IMR-90 (cell line): Measurements from ENCODE around the gene KLK5. TPM values are rescaled to one million over a fixed set of nuclear protein-coding genes. Genes with fewer than 3 reads are reported as not detected.

Source experiments
- ATAC-seq: fragments of 200-7000 bp; cut with Tn5 transposase; 2 replicates; pipeline ENCODE4 v1.9.1; 2020; ENCODE audit warnings: low read depth, mild to moderate bottlenecking, moderate library complexity
- BruUV-seq: library from RNA; stranded (reverse); fragments of 400-500 nt; replicated peaks from 2 replicates; lab custom pipeline; 2021; lab: Mats Ljungman, UMichigan
- CTCF ChIA-PET: fragments of 300-600 bp; formaldehyde crosslinking; extraction: SDS; loops from one replicate; lab custom pipeline; 2021; ENCODE audit warnings: antibody characterized with exemption; lab: Yijun Ruan, JAX
- POLR2A ChIA-PET: fragments of 300-600 bp; sonication (Branson Sonifier 250); formaldehyde crosslinking; loops from one replicate; lab custom pipeline; 2022; ENCODE audit warnings: antibody characterized with exemption; ENCODE audit not compliant: unreplicated experiment; lab: Charles Lee
- DNase-seq: peaks from one replicate; pipeline ENCODE4 v3.0.0; 2013
- H2AFZ ChIP-seq: replicated peaks from 2 replicates; pipeline ENCODE3; 2013; ENCODE audit warnings: low read length, mild to moderate bottlenecking; ENCODE audit not compliant: poor library complexity
- H2AK5ac ChIP-seq: 2 replicates; pipeline ENCODE4 v1.6.1; 2013; ENCODE audit warnings: low read depth, low read length, inconsistent platforms
- H2AK9ac ChIP-seq: replicated peaks from 2 replicates; pipeline ENCODE3; 2013; ENCODE audit warnings: mild to moderate bottlenecking, low read depth, low read length, moderate library complexity; ENCODE audit not compliant: poor library complexity
- H2BK120ac ChIP-seq: 2 replicates; pipeline ENCODE4 v1.6.1; 2013; ENCODE audit warnings: low read depth, low read length, inconsistent platforms
- H2BK15ac ChIP-seq: 3 replicates; pipeline ENCODE4 v1.6.1; 2013; ENCODE audit warnings: low read depth, low read length, inconsistent platforms
- H2BK20ac ChIP-seq: 2 replicates; pipeline ENCODE4 v1.6.1; 2013; ENCODE audit warnings: low read depth, mild to moderate bottlenecking, inconsistent platforms, low read length, moderate library complexity
- H2BK5ac ChIP-seq: 2 replicates; pipeline ENCODE4 v1.6.1; 2013; ENCODE audit warnings: mild to moderate bottlenecking, low read depth, low read length, inconsistent platforms; ENCODE audit not compliant: poor library complexity, severe bottlenecking
- H3K14ac ChIP-seq: replicated peaks from 2 replicates; pipeline ENCODE4 v1.6.1; 2013; ENCODE audit warnings: low read depth, low read length, inconsistent platforms
- H3K18ac ChIP-seq: 2 replicates; pipeline ENCODE4 v1.6.1; 2013; ENCODE audit warnings: low read depth, low read length, control low read depth
- H3K23ac ChIP-seq: 2 replicates; pipeline ENCODE4 v1.6.1; 2013; ENCODE audit warnings: low read depth, low read length, inconsistent platforms
- H3K27ac ChIP-seq: 2 replicates; pipeline ENCODE4 v1.5.1; 2013; ENCODE audit warnings: mild to moderate bottlenecking, control low read depth, low read length; ENCODE audit not compliant: insufficient read depth
- H3K27me3 ChIP-seq: 2 replicates; pipeline ENCODE4 v1.6.1; 2013; ENCODE audit warnings: low read length; ENCODE audit not compliant: control insufficient read depth, insufficient read depth
- H3K36me3 ChIP-seq: 2 replicates; pipeline ENCODE4 v1.6.1; 2013; ENCODE audit warnings: low read length, mixed read lengths; ENCODE audit not compliant: control insufficient read depth, insufficient read depth
- H3K4ac ChIP-seq: 2 replicates; pipeline ENCODE4 v1.6.1; 2013; ENCODE audit warnings: low read depth, low read length, inconsistent platforms
- H3K4me1 ChIP-seq: 2 replicates; pipeline ENCODE4 v1.6.1; 2013; ENCODE audit warnings: low read length, mixed read lengths; ENCODE audit not compliant: control insufficient read depth, insufficient read depth
- H3K4me2 ChIP-seq: 2 replicates; pipeline ENCODE4 v1.6.1; 2013; ENCODE audit warnings: low read depth, mild to moderate bottlenecking, control low read depth, low read length, moderate library complexity
- H3K4me3 ChIP-seq: 2 replicates; pipeline ENCODE4 v1.5.1; 2013; ENCODE audit warnings: low read depth, mild to moderate bottlenecking, control low read depth, low read length, moderate library complexity; ENCODE audit not compliant: insufficient read depth
- H3K56ac ChIP-seq: 2 replicates; pipeline ENCODE4 v1.6.1; 2013; ENCODE audit warnings: low read length, inconsistent platforms; ENCODE audit not compliant: insufficient read depth; ENCODE audit errors: extremely low read depth
- H3K79me1 ChIP-seq, 2 experiments: 2 replicates each; pipeline ENCODE4 v1.6.1; 2013; ENCODE audit warnings: low read length in 2 of 2, inconsistent platforms in 1 of 2, low read depth in 1 of 2
- H3K9ac ChIP-seq: 2 replicates; pipeline ENCODE4 v1.6.1; 2013; ENCODE audit warnings: low read depth, low read length, control low read depth
- H3K9me1 ChIP-seq: 2 replicates; pipeline ENCODE4 v1.6.1; 2013; ENCODE audit warnings: low read length, inconsistent platforms; ENCODE audit not compliant: insufficient read depth
- H3K9me3 ChIP-seq: 2 replicates; pipeline ENCODE4 v1.6.1; 2013; ENCODE audit warnings: low read length; ENCODE audit not compliant: control insufficient read depth, insufficient read depth
- H4K20me1 ChIP-seq: 2 replicates; pipeline ENCODE4 v1.6.1; 2013; ENCODE audit warnings: low read length, inconsistent platforms; ENCODE audit not compliant: insufficient read depth
- H4K5ac ChIP-seq: 2 replicates; pipeline ENCODE4 v1.6.1; 2013; ENCODE audit warnings: mild to moderate bottlenecking, low read depth, low read length, control low read depth
- H4K8ac ChIP-seq, 2 experiments: 2 replicates each; pipeline ENCODE4 v1.6.1; 2013; ENCODE audit warnings: low read depth in 2 of 2, low read length in 2 of 2, control low read depth in 1 of 2, inconsistent platforms in 1 of 2
- H4K91ac ChIP-seq: 2 replicates; pipeline ENCODE4 v1.6.1; 2013; ENCODE audit warnings: low read depth, low read length, inconsistent platforms; ENCODE audit not compliant: insufficient read depth
- BHLHE40 ChIP-seq: fragments of 150-350 bp; IDR thresholded peaks from 2 replicates; pipeline ENCODE4 v1.6.1; 2016; ENCODE audit warnings: mild to moderate bottlenecking, low read depth, low read length
- CEBPB ChIP-seq: IDR thresholded peaks from 2 replicates; pipeline ENCODE4 v1.6.1; 2012; ENCODE audit warnings: low read depth, low read length, improper control_type of control experiment
- CHD1 ChIP-seq: IDR thresholded peaks from 2 replicates; pipeline ENCODE4 v1.6.1; 2012; ENCODE audit warnings: low read depth, low read length, improper control_type of control experiment
- CTCF ChIP-seq: conservative IDR thresholded peaks from 2 replicates; pipeline ENCODE4 v1.5.1; 2012; ENCODE audit warnings: mild to moderate bottlenecking, low read depth, low read length, improper control_type of control experiment
- ELK1 ChIP-seq: fragments of 150-350 bp; IDR thresholded peaks from 2 replicates; pipeline ENCODE4 v1.6.1; 2016; ENCODE audit warnings: low read depth, mild to moderate bottlenecking, low read length, moderate library complexity, borderline replicate concordance
- FOS ChIP-seq: fragments of 150-350 bp; IDR thresholded peaks from 2 replicates; pipeline ENCODE4 v1.6.1; 2016; ENCODE audit warnings: low read depth, low read length
- MAFK ChIP-seq: IDR thresholded peaks from 2 replicates; pipeline ENCODE4 v1.6.1; 2012; ENCODE audit warnings: low read depth, low read length, improper control_type of control experiment
- MAZ ChIP-seq: IDR thresholded peaks from 2 replicates; pipeline ENCODE4 v1.6.1; 2012; ENCODE audit warnings: low read depth, mild to moderate bottlenecking, low read length, improper control_type of control experiment, moderate library complexity, borderline replicate concordance
- MXI1 ChIP-seq: IDR thresholded peaks from 2 replicates; pipeline ENCODE4 v1.6.1; 2012; ENCODE audit warnings: low read depth, mild to moderate bottlenecking, low read length, moderate library complexity, borderline replicate concordance
- NFE2L2 ChIP-seq: fragments of 150-350 bp; IDR thresholded peaks from 2 replicates; pipeline ENCODE4 v1.6.1; 2016; ENCODE audit warnings: low read depth, mild to moderate bottlenecking, low read length
- POLR2A ChIP-seq: IDR thresholded peaks from 2 replicates; pipeline ENCODE4 v1.6.1; 2012; ENCODE audit warnings: mild to moderate bottlenecking, low read depth, low read length
- RAD21 ChIP-seq: IDR thresholded peaks from 2 replicates; pipeline ENCODE4 v1.6.1; 2012; ENCODE audit warnings: low read length, improper control_type of control experiment
- RCOR1 ChIP-seq: IDR thresholded peaks from 2 replicates; pipeline ENCODE4 v1.6.1; 2012; ENCODE audit warnings: mild to moderate bottlenecking, low read length, improper control_type of control experiment; ENCODE audit not compliant: insufficient replicate concordance
- RFX5 ChIP-seq: IDR thresholded peaks from 2 replicates; pipeline ENCODE4 v1.8.0; 2012; ENCODE audit warnings: low read depth, mild to moderate bottlenecking, low read length, moderate library complexity
- SMC3 ChIP-seq: fragments of 150-350 bp; IDR thresholded peaks from 2 replicates; pipeline ENCODE4 v1.6.1; 2016; ENCODE audit warnings: low read depth, mild to moderate bottlenecking, antibody characterized with exemption, low read length, moderate library complexity
- USF2 ChIP-seq: fragments of 150-350 bp; IDR thresholded peaks from 2 replicates; pipeline ENCODE4 v1.6.1; 2017; ENCODE audit warnings: mild to moderate bottlenecking, antibody characterized with exemption, low read length, low read depth
- WGBS, 2 experiments: methylation state at CpG; one replicate each; pipeline versions ENCODE4 v1.1.5 to v1.1.7; 2013; ENCODE audit warnings: missing lambda C conversion rate in 2 of 2; ENCODE audit not compliant: insufficient read length in 1 of 2; ENCODE audit errors: extremely low coverage in 2 of 2; 5-methylcytosine and 5-hydroxymethylcytosine counted together
- dilution Hi-C: fragments of 300-500 bp; cut with HindIII; formaldehyde crosslinking; loops from one replicate; pipeline ENCODE4 v1.14.3; 2018; ENCODE audit warnings: low sequenced_read_pairs; ENCODE audit not compliant: unreplicated experiment
- in situ Hi-C: fragments of 300-500 bp; cut with MboI; formaldehyde crosslinking; loops from 3 replicates; pipeline ENCODE4 v1.14.3; 2019; ENCODE audit warnings: low sequenced_read_pairs, inconsistent platforms, mixed read lengths
- intact Hi-C: fragments of 100-400 bp; cut with micrococcal nuclease; formaldehyde crosslinking; loops from 2 replicates; pipeline ENCODE4 v1.10.0; 2022
- polyA plus RNA-seq, 3 experiments: library from polyadenylated mRNA; depleted of rRNA; stranded (reverse); fragments of >200 nt; gene quantifications; 2 replicates each; pipeline ENCODE4 v1.2.3, GENCODE V29; 2012; ENCODE audit warnings: low replicate concordance in 1 of 3
- total RNA-seq: library from RNA; depleted of rRNA; stranded (reverse); fragments of >200 nt; gene quantifications from 2 replicates; pipeline ENCODE4 v1.2.3, GENCODE V29; 2012

The KLK5 gene
- total and polyA plus RNA-seq, 2 of the 4 experiments (the other 2 are of a cell fraction), result not detected

GRCh38 chr19:50979758-50980157 is 26.9 kb upstream of the KLK5 start:
- TF ChIP-seq CTCF (no peak), ELK1 (no peak), RFX5 (no peak), USF2 (no peak), CEBPB (no peak), FOS (no peak), NFE2L2 (no peak), MAZ (no peak), BHLHE40 (no peak), MXI1 (no peak), RCOR1 (no peak), POLR2A (no peak), SMC3 (no peak), CHD1 (no peak), RAD21 (no peak), MAFK (no peak)

More at GRCh38 chr19:50979758-50980157, 26.9 kb upstream of the KLK5 start:
- H3K36me3 ChIP-seq, result no peaks in the 10 kb centered on the region
- CTCF ChIA-PET, result no interaction called here
- H3K79me1 ChIP-seq, result no peaks in the 10 kb centered on the region
- ATAC-seq (no peak), DNase-seq (no peak)
- no peaks in the 10 kb centered on the region for H3K9me3 ChIP-seq
- no peaks in the 10 kb centered on the region for H4K20me1 ChIP-seq
- intact Hi-C loops, result no loop called here
- H4K8ac ChIP-seq, result no peak overlapping the region
- no peak overlapping the region for H2BK5ac ChIP-seq
- POLR2A ChIA-PET, result no interaction called here
- no peak overlapping the region for H2AFZ ChIP-seq
- in situ Hi-C loops, result no loop called here
- no peak overlapping the region for H2BK120ac ChIP-seq
- H2AK5ac ChIP-seq, result no peak overlapping the region
- no peak overlapping the region for H4K91ac ChIP-seq
- no peak overlapping the region for H3K18ac ChIP-seq
- H3K4me3 ChIP-seq, result no peak overlapping the region
- no peak overlapping the region for H4K5ac ChIP-seq
- H3K4me2 ChIP-seq, result no peak overlapping the region
- H2AK9ac ChIP-seq, result no peak overlapping the region
- no peak overlapping the region for H3K56ac ChIP-seq
- H3K27ac ChIP-seq, result no peak overlapping the region
- H2BK15ac ChIP-seq, result no peak overlapping the region
- no peaks in the 10 kb centered on the region for H3K4me1 ChIP-seq
- H3K9ac ChIP-seq, result no peak overlapping the region
- H3K9me1 ChIP-seq, result no peaks in the 10 kb centered on the region
- 0% methylated on average over 1 of the region's 8 CpGs; no CpG with 5 or more reads in 1 of the 2 experiments for WGBS, 2 experiments
- H2BK20ac ChIP-seq, result no peak overlapping the region
- dilution Hi-C loops, result no loop called here
- no peak overlapping the region for H3K4ac ChIP-seq
- no peak overlapping the region for H3K14ac ChIP-seq
- no peak overlapping the region for H3K23ac ChIP-seq
- no TSS peak for BruUV-seq
- H3K27me3 ChIP-seq, result no peaks in the 10 kb centered on the region
